ENCODE data around the gene FMR1NB. TPM values are rescaled to one million over a fixed set of nuclear protein-coding genes. Genes with fewer than 3 reads are reported as not detected.

FMR1NB gene
- total and polyA plus RNA-seq, 10 of the 15 experiments (the other 5 are each of a cell fraction or from before 2014, with no cell fraction given): 0.08 TPM; not detected in 9

DNA sequence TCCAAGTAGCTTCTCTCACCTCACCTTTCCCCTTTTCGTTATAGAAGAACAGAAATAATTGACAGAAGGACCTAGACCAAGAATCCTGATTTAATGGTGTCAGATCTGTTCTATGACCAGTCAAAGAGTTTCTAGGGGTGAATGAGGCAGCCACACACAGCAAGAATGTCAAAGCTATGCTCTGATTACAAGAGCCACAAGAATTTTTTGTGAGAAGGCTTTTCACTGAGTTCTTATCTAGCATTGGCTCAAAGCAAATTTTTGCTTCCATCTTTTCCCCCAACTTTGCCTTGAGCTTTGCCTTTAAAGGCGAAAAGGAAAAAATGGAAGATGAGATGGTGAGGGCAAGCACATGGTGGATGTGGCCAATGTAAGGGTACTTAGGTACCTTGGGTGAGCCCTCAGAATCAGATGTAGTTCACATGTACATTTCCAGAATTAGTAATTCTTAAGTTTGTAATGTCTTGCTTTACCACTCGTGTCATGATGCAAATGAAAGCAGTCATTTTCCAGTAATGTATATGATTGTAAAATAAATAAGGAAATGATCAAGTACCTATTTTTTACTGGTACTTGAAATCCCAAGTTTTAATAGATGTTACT, 45.9 kb upstream of the FMR1NB start (continued):
- no peak for TF ChIP-seq SUZ12 (IDR thresholded peaks at IDR 0.05; ENCODE audit: unreplicated experiment)

DNA sequence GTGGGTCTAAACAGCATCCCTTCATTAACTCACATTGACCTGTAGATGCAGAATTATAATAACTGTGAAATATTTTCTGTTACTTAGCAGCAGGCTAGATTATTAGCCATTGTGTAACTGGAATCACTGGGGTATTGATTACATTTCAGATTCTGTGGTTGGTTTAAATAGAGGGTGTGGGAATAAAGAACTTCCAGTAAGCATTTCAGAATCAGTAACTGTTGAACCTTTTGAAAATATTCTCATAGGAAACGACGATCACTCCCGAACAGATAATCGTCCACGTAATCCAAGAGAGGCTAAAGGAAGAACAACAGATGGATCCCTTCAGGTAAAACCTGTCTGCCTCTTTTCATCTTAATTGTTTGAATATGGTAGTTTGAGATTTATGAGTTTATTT, 35.9 kb upstream of the FMR1NB start:
- Histone ChIP-seq H3K27me3 (replicated peaks in 1 of 2; ENCODE audit: control insufficient read depth in 2 of 2, insufficient read depth in 2 of 2, low read length in 1 of 2) (no peaks in the 10 kb centered on the region), H3K9ac (ENCODE audit: control insufficient read depth, insufficient read depth, low read length) (no peak overlapping the region), H3K79me2 (ENCODE audit: control insufficient read depth, insufficient read depth, low read length) (no peaks in the 10 kb centered on the region), H3K36me3 (ENCODE audit: control insufficient read depth in 2 of 2, insufficient read depth in 2 of 2, low read length in 1 of 2) (no peaks in the 10 kb centered on the region), H3K9me3 (replicated peaks; ENCODE audit: control insufficient read depth, insufficient read depth, low read length) (no peaks in the 10 kb centered on the region), H3K4me1 (ENCODE audit: control insufficient read depth, insufficient read depth, low read length) (no peaks in the 10 kb centered on the region), H3K27ac (ENCODE audit: control insufficient read depth, insufficient read depth) (no peak overlapping the region), H4K20me1 (ENCODE audit: control insufficient read depth, insufficient read depth) (no peaks in the 10 kb centered on the region), H2AFZ (ENCODE audit: control insufficient read depth, low read depth, low read length) (no peak overlapping the region), H3K4me2 (ENCODE audit: control insufficient read depth, insufficient read depth) (no peak overlapping the region), H3K4me3 (no peak overlapping the region)
- BruUV-seq (replicated peaks): no TSS peak
- in situ Hi-C loops (cut with MboI) (no loop called here), intact Hi-C loops (cut with micrococcal nuclease; ENCODE audit: unreplicated experiment) (no loop called here)
- ChIA-PET POLR2A (no interaction called here), RAD21 (ENCODE audit: unreplicated experiment) (no interaction called here), CTCF (no interaction called here), SMC1A (ENCODE audit: uncharacterized antibody, unreplicated experiment) (no interaction called here)
- DNase-seq (ENCODE audit: low read depth, low spot score) (no peak), ATAC-seq (no peak), FAIRE-seq (no peak)
- 92% methylated on average over 5 of the region's 5 CpGs for WGBS (ENCODE audit: insufficient coverage, insufficient replicate concordance, low lambda C conversion rate, missing lambda C conversion rate)
- TF ChIP-seq SREBF2 (IDR thresholded peaks at IDR 0.05; ENCODE audit: low read length) (no peak), MYC (IDR thresholded peaks at IDR 0.05; ENCODE audit: insufficient read depth, insufficient read length, insufficient replicate concordance, low read length, severe bottlenecking) (no peak), SIN3A (IDR thresholded peaks at IDR 0.05; ENCODE audit: low read depth, low read length) (no peak), NFIC (IDR thresholded peaks at IDR 0.05; ENCODE audit: low read depth, low read length) (no peak), NR2C1 (IDR thresholded peaks at IDR 0.05) (no peak), KDM1A (IDR thresholded peaks at IDR 0.05; ENCODE audit: borderline replicate concordance) (no peak), MYB (IDR thresholded peaks at IDR 0.05; ENCODE audit: borderline replicate concordance, low read depth, low read length) (no peak), ZZZ3 (IDR thresholded peaks at IDR 0.05; ENCODE audit: control insufficient read depth, insufficient read length, low read depth) (no peak), PML (IDR thresholded peaks at IDR 0.05; ENCODE audit: low read length) (no peak)
- TF ChIP-seq, protein P1, sequence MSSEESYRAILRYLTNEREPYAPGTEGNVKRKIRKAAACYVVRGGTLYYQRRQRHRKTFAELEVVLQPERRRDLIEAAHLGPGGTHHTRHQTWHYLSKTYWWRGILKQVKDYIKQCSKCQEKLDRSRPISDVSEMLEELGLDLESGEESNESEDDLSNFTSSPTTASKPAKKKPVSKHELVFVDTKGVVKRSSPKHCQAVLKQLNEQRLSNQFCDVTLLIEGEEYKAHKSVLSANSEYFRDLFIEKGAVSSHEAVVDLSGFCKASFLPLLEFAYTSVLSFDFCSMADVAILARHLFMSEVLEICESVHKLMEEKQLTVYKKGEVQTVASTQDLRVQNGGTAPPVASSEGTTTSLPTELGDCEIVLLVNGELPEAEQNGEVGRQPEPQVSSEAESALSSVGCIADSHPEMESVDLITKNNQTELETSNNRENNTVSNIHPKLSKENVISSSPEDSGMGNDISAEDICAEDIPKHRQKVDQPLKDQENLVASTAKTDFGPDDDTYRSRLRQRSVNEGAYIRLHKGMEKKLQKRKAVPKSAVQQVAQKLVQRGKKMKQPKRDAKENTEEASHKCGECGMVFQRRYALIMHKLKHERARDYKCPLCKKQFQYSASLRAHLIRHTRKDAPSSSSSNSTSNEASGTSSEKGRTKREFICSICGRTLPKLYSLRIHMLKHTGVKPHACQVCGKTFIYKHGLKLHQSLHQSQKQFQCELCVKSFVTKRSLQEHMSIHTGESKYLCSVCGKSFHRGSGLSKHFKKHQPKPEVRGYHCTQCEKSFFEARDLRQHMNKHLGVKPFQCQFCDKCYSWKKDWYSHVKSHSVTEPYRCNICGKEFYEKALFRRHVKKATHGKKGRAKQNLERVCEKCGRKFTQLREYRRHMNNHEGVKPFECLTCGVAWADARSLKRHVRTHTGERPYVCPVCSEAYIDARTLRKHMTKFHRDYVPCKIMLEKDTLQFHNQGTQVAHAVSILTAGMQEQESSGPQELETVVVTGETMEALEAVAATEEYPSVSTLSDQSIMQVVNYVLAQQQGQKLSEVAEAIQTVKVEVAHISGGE (CRISPR knock-in tag; IDR thresholded peaks at IDR 0.05): no peak
- TF ChIP-seq, protein P2, sequence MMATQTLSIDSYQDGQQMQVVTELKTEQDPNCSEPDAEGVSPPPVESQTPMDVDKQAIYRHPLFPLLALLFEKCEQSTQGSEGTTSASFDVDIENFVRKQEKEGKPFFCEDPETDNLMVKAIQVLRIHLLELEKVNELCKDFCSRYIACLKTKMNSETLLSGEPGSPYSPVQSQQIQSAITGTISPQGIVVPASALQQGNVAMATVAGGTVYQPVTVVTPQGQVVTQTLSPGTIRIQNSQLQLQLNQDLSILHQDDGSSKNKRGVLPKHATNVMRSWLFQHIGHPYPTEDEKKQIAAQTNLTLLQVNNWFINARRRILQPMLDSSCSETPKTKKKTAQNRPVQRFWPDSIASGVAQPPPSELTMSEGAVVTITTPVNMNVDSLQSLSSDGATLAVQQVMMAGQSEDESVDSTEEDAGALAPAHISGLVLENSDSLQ (IDR thresholded peaks at IDR 0.05): no peak
- TF ChIP-seq, protein P3, sequence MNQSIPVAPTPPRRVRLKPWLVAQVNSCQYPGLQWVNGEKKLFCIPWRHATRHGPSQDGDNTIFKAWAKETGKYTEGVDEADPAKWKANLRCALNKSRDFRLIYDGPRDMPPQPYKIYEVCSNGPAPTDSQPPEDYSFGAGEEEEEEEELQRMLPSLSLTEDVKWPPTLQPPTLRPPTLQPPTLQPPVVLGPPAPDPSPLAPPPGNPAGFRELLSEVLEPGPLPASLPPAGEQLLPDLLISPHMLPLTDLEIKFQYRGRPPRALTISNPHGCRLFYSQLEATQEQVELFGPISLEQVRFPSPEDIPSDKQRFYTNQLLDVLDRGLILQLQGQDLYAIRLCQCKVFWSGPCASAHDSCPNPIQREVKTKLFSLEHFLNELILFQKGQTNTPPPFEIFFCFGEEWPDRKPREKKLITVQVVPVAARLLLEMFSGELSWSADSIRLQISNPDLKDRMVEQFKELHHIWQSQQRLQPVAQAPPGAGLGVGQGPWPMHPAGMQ (IDR thresholded peaks at IDR 0.05; ENCODE audit: borderline replicate concordance): no peak

All from GM12878 (cell line).